ENCODE data around the gene CDKAL1. TPM values are rescaled to one million over a fixed set of nuclear protein-coding genes. Genes with fewer than 3 reads are reported as not detected.

CDKAL1 gene
- total RNA-seq, 4 donors from 2014 or later: 10.1 to 22.0 (median 12.5) TPM

DNA sequence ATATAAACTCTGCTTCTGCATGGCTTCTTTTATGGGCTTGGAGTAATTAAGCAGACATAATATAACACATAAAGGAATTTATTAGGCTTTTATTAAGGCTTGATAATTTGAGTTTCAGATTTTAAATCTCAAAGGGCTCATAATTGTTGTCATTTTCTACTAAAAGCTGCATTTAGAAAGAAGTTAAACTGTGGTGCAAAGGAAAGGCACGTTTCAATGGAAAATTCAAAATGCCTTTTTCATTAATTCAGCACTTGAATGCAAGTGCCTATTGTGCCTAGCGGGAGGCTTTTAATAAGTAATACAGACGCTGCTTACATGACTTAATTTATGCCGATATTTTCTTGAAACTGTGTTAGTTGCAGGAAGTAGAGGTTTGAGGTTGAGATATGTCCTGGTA is 627.5 kb downstream of the CDKAL1 start:
- Histone ChIP-seq H3K9me3 (no peaks in the 10 kb centered on the region), H3K27me3 (no peaks in the 10 kb centered on the region), H3K36me3 (no peaks in the 10 kb centered on the region), H3K27ac (no peak overlapping the region), H3K4me1 (peaks cover 3% of the 10 kb centered on the region), H3K4me3 (no peak overlapping the region)
- no peak for TF ChIP-seq POLR2A (IDR thresholded peaks at IDR 0.05)
- TF ChIP-seq POLR2AphosphoS5 (IDR thresholded peaks at IDR 0.05): no peak
- no peak for TF ChIP-seq EP300 (IDR thresholded peaks at IDR 0.05)
- TF ChIP-seq, protein P1, sequence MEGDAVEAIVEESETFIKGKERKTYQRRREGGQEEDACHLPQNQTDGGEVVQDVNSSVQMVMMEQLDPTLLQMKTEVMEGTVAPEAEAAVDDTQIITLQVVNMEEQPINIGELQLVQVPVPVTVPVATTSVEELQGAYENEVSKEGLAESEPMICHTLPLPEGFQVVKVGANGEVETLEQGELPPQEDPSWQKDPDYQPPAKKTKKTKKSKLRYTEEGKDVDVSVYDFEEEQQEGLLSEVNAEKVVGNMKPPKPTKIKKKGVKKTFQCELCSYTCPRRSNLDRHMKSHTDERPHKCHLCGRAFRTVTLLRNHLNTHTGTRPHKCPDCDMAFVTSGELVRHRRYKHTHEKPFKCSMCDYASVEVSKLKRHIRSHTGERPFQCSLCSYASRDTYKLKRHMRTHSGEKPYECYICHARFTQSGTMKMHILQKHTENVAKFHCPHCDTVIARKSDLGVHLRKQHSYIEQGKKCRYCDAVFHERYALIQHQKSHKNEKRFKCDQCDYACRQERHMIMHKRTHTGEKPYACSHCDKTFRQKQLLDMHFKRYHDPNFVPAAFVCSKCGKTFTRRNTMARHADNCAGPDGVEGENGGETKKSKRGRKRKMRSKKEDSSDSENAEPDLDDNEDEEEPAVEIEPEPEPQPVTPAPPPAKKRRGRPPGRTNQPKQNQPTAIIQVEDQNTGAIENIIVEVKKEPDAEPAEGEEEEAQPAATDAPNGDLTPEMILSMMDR (IDR thresholded peaks at IDR 0.05): no peak
- WGBS: 88% methylated on average over 4 of the region's 4 CpGs
- no peak for DNase-seq (ENCODE audit: low spot score in 2 of 2)

DNA sequence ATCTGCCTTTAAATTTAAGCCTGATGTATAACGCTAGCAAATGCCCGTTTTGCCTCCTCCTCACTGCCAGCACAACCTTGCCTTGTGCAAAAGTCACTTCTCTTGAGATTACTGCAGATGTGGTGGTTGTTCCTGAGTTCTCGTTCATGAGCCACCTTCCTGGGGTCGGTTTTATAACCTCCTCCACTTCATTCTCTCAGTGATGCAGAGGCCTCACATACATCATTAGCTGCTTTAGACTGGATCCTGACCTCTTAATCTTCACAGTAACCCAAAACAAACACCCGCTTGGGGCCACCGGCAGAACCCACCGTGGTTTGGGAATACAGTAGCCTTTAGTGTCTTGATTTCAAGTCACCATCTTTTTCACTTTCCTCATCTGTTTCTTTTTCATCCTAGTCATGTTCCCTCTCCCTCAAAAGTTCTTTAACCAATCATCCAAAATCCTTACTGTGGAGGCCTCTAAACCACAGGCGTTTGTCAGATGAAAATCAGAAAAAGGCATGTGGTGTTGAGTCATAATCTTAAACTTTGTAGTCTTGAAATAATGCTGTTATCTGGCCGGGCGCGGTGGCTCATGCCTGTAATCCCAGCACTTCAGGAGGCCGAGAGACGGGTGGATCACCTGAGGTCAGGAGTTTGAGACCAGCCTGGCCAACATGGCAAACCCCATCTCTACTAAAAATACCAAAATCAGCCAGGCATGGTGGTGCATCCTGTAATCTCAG is 629.0 kb downstream of the CDKAL1 start:
- H3K9me3 ChIP-seq: no peaks in the 10 kb centered on the region
- TF ChIP-seq POLR2A (IDR thresholded peaks at IDR 0.05) (no peak), POLR2AphosphoS5 (IDR thresholded peaks at IDR 0.05) (no peak), EP300 (IDR thresholded peaks at IDR 0.05) (no peak)
- TF ChIP-seq, protein P1 (IDR thresholded peaks at IDR 0.05): no peak
- H3K36me3 ChIP-seq: no peaks in the 10 kb centered on the region
- no peak for DNase-seq (ENCODE audit: low spot score in 2 of 2)
- H3K4me1 ChIP-seq: peaks cover 2% of the 10 kb centered on the region
- no peaks in the 10 kb centered on the region for H3K27me3 ChIP-seq
- no peak overlapping the region for H3K4me3 ChIP-seq
- no peak overlapping the region for H3K27ac ChIP-seq
- 92% methylated on average over 13 of the region's 13 CpGs for WGBS

DNA sequence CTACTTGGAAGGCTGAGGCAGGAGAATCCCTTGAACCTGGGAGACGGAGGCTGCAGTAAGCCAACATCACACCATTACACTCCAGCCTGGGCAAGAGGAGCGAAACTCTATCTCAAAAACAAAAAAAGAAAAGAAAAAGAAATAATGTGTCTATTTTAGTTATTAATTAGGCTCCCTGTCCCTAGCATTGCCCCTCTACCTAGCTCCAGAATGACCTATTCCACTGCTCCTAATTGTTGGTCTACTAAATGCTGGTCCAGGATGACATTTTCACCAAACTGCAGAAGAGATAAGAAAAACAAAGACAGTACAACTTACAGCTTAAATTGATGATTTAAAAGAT is 629.6 kb downstream of the CDKAL1 start:
- Histone ChIP-seq H3K27me3 (no peaks in the 10 kb centered on the region), H3K9me3 (no peaks in the 10 kb centered on the region), H3K4me1 (no peaks in the 10 kb centered on the region), H3K36me3 (no peaks in the 10 kb centered on the region), H3K27ac (no peak overlapping the region), H3K4me3 (no peak overlapping the region)
- TF ChIP-seq EP300 (IDR thresholded peaks at IDR 0.05) (no peak), POLR2AphosphoS5 (IDR thresholded peaks at IDR 0.05) (no peak), POLR2A (IDR thresholded peaks at IDR 0.05) (no peak)
- TF ChIP-seq, protein P1 (IDR thresholded peaks at IDR 0.05): no peak
- WGBS: 98% methylated on average over 2 of the region's 2 CpGs
- no peak for DNase-seq (ENCODE audit: low spot score in 2 of 2)

DNA sequence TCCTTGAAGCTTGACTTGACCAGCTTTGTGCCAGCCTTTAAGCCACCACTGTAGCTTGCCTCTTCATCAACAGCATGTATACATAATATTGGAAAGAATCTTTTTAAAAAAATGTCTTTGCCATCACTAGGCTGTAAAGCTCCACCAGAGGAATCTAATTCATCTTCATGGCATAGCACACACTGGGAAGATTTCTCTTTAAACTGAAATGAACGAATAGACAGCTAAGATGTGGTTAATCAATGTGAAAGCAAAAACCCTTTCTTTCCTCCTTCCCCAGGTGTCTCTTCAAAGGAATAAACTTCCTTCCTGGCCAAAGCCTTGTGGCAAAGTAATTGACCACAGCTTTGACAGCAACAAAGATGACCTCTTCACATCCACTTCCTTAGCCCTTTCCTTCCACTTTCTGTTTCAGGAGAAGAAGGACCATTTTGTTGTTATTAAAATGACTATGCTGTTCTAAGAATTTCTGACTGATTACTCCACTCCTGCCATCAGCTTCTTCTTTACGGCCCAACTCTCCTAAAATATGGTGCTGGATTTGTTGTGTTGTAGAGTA is 630.6 kb downstream of the CDKAL1 start:
- Histone ChIP-seq H3K9me3 (no peaks in the 10 kb centered on the region), H3K27me3 (no peaks in the 10 kb centered on the region), H3K4me3 (no peak overlapping the region), H3K27ac (no peak overlapping the region), H3K4me1 (no peaks in the 10 kb centered on the region), H3K36me3 (no peaks in the 10 kb centered on the region)
- 77% methylated on average over 2 of the region's 2 CpGs for WGBS
- TF ChIP-seq EP300 (IDR thresholded peaks at IDR 0.05) (no peak), POLR2AphosphoS5 (IDR thresholded peaks at IDR 0.05) (no peak), POLR2A (IDR thresholded peaks at IDR 0.05) (no peak)
- TF ChIP-seq, protein P1 (IDR thresholded peaks at IDR 0.05): no peak
- DNase-seq (ENCODE audit: low spot score in 2 of 2): no peak

DNA sequence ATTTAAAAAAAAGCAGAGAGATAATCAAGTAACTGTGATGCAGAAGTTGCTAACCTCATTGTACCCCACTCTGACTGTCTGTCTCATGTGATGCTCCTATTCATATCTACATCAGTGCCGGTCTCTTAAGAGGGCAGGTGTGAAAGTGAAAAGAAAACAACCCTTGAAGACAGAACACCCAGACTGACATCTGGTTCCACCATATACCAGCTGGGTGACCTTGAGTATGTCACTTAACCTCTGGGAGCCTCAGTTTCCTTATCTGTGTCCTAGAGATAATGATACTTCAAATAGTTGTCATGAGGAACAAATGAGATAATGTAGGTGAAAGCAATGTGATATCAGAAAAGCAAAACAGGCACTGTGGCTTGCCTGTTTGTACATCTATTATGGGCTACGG is 632.5 kb downstream of the CDKAL1 start:
- DNase-seq (ENCODE audit: low spot score in 2 of 2): no peak
- no peak overlapping the region for H3K4me3 ChIP-seq
- WGBS: 92% methylated on average over 2 of the region's 2 CpGs

More for the DNA sequence above, 632.5 kb downstream of the CDKAL1 start:
- H3K27ac ChIP-seq: no peak overlapping the region
- no peaks in the 10 kb centered on the region for H3K36me3 ChIP-seq
- no peaks in the 10 kb centered on the region for H3K27me3 ChIP-seq
- no peaks in the 10 kb centered on the region for H3K4me1 ChIP-seq
- no peaks in the 10 kb centered on the region for H3K9me3 ChIP-seq
- TF ChIP-seq EP300 (IDR thresholded peaks at IDR 0.05) (no peak), POLR2A (IDR thresholded peaks at IDR 0.05) (no peak), POLR2AphosphoS5 (IDR thresholded peaks at IDR 0.05) (no peak)
- TF ChIP-seq, protein P1 (IDR thresholded peaks at IDR 0.05): no peak
